NCI-H1694 (cell line): Measurements from ENCODE around the gene HSF5.

ENCODE experiments used
- DNase-seq: peaks from one replicate; lab custom pipeline; 2025; lab: John Stamatoyannopoulos, UW

HSF5 gene

DNA sequence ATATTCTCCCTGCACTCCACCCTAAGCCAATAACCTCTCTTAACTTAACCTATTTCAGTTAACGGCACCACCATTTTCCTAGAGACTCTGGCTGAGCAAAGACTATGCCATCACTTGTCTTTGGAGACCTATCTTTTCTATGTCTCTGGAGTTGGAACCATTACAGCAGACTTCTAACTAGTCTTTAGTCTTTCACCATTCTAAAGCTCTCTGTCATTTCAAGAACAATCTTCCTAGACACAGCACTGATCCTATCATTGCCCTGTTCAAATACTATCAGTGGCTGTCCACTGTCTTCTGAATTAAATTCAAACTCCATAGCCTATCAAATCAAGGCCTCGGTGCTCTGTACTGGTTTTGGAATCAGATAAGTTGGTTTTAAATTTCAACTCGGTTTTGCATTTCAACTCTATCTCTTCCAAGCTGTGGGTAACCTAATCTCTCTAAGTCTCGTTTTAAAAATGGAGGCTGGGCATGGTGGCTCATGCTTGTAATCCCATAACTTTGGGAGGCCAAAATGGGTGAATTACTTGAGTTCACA is 102.8 kb downstream of the HSF5 start:
- no peak for DNase-seq

DNA sequence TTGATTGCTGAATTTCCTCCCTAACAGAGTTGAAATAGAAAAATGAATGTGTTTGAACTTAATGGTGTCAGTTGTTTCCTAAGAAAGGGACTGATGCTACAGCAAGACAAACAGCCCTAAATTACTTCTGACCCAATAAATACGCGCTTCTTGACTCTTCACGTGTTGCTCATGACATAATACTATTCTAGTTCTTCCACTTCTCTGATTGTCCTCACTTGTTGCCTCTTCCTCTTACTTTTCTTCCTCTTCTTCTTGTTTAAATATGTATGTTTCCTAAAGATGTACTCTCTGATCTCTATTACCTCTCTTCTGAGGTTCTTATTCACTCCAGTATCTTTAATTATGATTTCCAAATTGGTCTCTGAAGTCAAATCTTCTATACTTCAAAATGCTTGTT is 103.3 kb downstream of the HSF5 start:
- DNase-seq = no peak

DNA sequence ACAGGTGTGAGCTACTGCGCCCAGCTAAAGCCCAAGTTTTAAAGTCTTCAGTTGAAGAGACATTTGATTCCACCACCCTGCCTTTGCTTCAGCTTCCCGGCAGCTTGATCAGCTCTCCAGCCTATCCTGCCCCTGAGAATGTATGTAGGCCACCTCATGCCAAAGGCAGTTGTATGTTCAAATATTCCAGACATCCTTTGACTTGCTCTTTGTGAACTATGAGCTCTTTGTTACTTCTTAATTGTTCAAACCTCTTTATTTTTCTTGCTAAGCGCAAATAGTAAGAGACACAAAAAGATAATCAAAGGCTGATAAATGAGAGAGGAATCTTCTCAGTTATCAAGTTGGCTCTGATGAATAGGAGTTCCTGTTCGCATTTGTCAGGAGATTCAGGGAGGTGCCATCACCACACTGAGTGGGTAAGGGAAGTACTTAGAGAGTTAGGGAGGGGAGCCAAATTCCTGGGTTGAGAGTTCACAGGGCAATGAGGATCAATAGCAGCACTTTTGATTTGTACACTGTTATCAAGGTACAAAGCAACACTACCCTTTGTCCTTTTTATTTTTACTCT is 104.2 kb downstream of the HSF5 start:
- DNase-seq = no peak

DNA sequence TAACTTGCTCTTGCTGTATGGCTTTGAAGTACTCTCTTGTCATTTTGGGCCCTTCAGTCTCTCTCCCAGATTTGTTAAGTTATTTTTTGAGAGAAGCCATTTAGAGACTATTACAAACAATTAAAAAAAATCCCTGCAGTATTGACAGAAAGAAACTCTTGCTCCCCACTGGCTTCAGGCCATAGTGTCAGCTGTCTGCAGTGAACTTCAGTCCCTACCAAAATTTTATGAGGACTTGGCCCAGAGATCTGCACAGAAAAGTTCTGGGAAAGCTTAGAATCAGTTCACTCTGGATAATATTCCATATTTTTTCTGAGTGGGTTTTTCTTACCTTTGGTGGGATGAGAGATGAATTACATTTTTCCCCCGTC is 105.4 kb downstream of the HSF5 start:
- no peak for DNase-seq

DNA sequence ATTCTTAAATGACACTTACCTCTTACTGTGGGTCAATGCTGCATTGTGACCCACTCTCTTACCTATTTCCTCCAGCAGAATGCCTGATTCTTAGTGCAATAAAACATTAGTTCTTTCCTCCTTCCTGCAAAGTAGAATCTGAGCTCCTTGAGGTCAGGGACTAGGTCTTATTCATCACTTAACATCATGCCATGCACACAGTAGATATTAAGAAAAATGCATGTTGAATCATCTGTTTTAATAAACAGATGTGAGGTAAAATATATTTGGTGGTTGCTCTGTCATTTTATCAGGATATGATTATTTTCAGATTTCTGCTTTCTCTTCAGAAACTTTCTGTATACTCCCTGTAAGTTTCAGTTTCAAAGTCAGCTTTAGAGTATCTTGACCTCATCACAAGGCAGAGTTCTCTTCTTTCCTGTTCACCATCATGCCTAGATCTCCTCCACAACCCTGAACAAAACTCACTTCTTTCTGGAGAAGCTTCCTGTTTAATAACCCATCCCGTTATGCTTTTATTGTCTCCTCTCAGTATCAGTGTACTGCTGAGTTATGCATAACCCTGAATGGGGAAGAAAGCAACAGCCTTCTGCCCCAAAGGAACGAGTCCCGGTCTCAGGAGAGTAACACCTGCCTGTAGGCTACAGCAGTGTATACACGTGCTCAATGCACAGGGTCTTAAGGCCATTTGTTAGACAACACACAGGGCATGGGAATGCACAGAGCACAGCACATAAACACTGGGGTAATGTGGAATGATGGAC is 105.9 kb downstream of the HSF5 start:
- DNase-seq = no peak

DNA sequence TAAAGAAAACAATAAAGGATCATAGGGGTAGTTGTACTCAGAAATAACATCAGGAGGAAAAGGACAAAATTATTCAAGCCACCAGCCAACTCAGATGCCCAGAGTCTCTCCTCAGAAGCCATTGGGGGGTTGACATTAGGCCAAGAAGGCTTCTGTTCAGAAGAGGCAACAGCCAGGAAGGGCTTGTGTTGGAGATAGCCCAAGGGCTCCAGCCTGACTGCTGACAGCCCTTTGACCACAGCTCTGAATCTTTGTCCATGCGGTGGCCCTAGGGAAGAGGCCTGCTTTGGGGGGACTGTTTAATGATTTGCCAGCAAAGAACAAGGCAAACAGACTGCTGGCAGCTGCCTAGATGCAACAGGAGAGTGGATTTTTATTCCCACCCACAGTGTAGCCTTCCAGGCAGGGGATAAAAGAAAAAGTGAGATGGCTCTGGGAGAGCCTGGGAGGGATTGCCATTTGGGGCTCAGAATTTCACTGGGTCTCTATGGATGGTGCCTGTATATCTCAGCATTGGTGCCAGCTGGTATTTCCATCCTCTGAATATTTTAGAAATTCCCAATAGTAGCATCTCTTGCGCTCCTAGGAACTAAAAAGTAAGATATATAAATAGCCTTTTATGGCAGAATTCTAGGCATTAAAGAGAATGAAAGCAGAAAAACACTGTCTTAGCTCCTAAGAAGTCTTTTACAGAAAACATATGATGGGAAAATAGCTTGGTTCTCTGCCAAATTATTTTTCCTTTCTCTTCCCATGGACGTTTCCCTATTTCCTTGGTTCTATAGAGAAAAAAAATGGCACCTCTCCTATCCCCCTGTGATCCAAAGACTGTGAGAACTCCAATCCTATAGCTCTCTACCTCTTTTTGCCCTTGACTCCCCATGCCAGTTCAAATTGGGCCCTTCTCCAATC is 106.8 kb downstream of the HSF5 start:
- DNase-seq = no peak

DNA sequence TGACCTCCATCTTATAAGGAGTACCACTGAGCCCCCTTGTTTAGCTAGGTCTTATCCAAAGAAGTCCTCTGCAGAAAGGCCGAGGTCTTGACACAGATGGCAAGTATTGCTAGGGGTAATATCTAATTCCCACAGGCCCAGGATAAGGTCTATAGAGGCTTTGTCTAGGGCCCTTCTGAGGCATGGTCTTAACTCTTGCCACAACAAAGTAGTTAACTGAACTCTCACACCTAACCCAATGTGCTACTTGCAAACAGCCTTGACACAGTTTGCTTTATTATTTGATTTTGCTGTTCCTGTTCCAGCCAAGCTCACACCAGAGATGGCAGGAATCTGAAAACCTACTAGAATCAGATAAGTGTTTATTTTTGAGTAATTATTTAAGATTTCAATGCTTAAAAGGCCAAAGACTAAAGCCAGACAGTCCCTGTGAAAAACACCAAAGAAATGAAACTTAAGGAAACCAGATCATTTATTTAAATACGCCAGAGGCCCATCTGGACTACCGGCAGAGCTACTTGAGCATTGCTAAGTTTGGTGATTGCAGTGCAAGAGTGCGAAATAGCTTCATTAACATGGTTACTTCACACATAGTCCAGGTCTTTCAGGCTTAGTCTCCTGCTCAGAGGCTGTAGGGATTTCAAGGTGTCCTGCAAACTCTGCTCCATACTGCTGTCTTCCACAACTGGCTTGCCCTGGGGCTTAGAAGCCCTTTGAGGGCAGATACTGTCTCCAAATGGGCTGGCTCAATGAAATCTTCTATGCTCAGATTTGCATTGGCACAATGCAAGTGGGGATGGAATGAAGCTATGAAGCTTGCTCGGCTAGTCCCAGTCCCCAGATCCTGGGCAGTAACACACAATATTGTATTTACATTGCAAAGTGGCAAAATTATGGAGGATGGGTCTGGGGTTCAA is 107.7 kb downstream of the HSF5 start:
- DNase-seq = no peak

DNA sequence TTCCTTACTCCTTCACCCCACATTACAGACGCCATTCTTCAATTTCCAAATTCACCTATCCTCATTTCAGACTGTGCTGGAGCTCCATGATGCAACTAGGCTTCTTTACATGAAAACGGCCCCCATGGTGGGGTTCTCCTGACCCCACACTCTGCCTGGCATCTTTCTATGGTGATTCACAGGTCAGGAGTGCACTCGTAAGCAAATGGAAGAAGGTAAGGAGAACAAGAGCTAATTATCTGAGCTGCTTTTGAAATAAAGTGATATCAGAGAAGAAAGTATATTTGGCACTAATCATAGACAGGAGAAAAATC is 108.7 kb downstream of the HSF5 start:
- no peak for DNase-seq

DNA sequence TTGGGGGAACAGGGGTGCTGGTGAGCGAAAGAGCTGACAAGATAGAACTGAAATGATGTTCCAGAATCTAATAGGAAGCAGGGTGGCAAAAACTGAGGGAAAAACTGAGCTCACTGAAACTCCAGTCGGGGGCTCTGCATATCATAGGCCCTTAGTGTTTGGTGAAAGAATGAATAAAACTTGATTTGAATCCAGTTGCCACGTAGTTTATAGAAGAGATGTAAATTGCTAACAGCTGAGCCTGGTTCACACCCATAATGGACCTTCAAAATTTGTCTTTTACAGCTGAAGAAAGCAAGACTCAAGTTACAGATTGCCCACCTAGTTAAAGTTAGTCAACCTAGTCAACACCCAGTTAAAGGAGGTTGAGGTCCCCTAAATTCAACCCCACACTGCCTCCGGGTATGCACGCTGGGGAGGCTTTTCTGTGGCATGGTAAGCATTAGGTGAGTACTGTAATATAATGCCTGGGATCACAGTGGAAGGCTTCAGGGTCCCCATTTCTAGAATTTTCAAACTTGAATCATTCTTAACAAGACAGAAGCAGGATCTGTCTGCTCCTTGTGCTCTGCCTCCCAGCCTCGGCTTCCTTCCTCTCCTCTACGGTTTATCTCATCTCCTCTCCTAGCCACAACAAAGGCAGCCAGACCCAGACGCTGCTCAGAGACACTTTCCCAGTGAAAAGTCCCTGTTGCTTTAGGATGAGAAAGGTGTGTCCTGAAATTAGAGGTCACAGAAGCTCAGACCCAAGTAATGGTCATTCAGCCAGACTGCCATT is 109.3 kb downstream of the HSF5 start:
- DNase-seq = no peak

DNA sequence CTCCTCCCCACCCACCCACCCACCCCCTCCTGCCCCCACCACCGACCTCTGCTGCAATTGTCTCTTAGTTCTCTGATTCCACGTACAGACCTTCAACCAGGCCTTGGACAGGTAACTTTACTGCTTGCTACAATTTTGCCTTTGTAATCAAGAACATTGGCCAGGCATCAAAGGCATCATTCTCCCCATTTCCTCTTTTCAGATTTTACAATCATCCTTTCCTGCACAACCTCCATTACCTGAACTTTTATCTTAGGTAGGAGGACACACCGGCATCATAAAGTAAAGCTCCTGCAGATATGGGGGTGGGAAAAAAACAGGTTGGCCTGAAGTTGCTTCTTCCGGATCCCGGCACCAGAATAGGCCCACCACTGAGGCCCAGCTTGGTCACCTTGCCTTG is 110.5 kb downstream of the HSF5 start:
- DNase-seq = no peak

DNA sequence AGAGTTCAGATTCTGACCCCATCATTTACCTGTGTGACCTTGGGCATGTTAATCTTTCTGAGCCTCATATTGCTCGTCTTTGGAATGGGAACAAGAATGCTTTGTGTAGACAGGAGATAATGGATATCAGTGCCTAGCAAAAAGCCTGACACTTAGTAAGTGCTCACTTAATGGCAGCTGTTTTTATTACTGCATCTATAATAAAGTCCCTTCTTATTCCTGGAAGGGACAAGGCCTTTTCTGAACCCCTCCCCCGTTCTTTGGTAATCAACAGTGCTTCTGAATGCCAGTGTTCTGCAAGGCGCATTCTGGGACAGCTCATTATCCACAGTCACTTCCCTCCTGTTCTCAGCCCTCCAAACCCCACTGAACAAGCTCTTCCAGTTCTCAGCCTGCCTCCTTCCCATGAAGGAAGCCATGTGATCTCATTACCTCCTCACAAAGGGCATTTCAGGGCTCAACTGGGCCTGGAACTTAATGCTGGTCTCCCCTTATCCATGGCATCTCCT is 111.1 kb downstream of the HSF5 start:
- no peak for DNase-seq

DNA sequence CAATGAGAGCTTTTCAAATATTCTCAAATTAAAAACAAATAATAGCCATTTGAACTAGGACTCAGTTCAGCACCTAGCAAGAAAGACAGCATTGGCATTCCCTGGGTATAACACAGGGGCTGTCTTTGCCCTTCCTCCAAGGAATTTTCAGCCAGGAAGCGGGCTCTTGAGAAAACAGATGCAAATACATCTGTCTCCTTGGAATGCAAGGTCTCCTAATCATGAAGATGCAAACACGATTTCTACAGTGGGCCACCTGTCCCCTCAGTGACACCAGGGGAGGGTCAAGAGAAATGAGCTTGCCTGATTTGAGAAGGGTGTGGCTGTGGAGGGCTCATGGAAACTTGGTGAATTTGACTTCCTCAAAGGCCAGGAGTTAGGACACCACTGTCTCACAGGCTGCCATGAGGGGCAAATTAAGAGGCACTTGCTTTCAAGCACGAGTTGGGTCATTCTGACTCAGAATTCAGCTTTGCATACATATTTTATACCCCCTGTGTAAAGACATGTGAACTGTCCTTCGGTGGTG is 111.7 kb downstream of the HSF5 start:
- DNase-seq = no peak

DNA sequence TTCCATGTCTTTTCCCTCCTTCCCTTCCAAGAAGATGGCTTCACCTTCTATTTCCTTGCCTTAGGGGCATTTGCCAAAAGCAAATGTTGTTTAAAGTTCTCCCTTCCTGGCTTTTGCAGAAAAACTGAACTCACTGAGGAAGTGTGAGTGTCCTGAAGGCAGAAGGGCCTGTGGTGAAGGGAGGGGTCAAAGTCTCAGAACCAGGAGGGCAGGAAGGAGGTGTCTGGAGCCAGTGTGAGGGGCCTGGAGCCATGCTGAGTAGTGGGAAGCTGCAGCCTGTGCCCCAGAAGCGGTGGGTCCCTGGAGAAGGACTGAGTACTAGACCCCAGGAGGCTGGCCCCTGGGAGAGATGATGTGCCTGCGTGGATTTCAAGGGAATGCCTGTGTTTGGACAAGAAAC is 112.4 kb downstream of the HSF5 start:
- no peak for DNase-seq

DNA sequence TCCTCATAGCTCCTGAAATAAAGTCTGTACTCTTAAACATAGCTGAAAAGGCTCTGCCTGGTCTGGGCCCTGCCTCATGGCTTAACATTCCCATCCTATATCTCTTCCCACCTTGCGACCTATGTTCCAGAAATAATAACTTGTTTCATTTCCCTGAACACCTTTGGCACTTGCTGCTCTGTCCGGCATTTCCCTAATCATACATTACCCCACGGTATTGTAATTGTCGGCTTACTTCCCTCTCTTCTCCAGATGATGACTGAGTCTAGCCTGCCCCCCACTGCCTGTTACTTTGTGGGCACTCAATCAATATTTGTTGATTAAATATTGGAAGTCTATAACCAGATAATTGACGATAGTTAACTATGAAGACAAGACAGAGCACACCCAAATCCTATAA is 113.0 kb downstream of the HSF5 start:
- DNase-seq = no peak

DNA sequence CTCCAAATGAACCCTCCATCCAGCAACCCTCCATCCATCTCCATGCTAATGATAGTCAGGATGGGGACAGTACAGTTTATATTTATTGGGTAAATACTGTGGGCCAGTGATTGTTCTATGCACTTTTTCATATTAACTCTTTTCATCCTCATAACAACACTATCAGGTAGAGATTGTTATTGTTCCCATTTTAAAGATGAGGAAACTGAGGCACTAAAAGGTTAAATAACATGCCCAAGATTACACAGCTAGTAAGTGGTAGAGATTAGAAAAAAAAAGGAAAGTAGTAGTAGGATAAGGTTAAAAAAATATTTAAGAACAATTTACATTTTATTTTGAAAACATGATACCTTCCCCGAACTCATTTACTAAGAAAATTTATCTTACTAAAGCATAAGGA is 114.3 kb downstream of the HSF5 start:
- DNase-seq = no peak

DNA sequence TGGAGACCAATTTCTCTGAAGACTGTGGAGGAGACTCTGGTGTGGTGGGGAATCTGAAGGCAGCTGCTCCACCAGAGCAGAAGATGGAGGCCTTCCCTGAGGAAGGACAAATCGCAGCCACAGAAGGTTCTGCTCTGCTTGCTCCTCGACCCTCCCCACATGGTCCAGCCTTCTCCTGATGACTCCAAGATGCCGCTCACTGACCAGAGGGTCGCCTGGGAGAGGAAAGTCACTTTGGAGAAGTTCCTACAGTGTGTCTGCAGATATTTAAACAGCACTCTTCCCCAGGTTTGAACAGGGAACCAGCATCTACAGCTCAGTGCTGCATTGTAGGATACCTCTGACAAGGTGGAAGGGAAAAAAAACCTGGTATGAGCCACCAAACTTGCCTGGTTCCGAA is 115.2 kb downstream of the HSF5 start:
- DNase-seq = no peak

DNA sequence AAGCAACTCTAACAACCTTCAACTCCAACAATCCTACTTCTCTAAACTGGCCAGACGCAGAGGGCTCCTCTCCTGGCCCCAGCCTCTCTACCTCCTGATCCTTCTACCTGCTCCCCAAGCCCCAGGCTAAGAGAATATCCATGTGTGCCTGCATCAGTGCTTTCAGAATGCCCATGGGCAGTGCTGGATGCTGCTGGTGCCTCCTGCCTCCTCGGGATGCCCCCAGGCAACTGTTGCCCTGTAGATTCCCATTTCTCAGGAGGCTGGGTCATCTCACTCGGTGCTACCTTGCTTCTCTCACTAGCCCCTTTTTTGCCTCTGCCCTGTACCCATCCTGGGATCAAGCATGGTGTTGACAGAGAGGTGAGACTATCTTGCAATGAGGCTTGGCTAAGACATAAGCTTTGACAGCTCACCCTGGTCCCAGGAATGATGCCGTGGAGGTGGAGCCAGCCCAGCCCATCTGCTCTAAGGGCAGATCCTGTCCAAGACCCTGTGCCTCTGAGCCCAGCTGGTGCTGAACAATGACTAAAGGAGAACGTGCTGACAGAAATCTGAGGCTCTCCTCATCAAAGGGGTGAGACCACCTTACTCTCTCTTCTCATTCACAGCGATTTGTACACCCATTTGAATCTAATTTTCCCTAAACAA is 116.8 kb downstream of the HSF5 start:
- DNase-seq = no peak

DNA sequence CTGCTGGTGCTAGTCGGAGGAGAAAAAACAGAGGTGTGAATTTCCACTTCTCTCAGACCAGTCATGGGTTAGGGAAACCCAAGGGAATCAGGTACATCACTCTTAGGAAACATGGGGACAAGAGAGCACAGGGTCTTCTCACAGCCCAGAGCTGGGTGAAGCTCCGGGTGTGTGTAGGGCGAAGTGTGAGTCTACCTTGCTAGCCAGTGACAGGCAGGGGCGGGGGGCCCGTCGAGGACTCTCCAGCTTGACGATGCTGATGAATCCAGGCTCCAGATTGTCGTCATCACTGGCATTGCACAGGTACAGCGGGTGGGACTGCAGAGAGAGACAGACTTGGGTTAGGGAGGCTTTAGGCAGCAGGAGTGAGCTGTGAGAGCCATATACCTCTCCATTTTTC is 117.5 kb downstream of the HSF5 start:
- no peak for DNase-seq

DNA sequence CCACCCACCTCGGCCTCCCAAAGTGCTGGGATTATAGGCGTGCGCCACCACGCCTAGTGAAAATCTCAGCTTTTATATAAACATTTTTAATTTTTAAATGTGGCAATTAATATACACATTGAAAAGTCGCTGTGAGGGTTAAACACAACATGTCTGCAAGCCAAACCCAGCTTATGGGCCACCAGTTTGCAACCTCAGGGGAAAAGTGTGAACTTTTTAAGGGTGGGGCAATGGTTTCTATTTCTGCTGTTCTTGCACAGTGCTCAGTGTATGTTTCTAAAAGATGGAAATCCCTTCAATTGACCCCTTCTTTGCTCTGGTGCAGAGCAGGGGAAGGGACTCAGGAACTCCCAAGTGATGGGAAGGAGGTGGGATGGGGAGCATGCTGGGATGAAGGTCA is 117.9 kb downstream of the HSF5 start:
- DNase-seq = no peak
